Measurements from ENCODE around the gene FDX2. TPM values are rescaled to one million over a fixed set of nuclear protein-coding genes. Genes with fewer than 3 reads are reported as not detected.

The FDX2 gene
- total RNA-seq: 10 to 100 TPM in 1 of 2 experiments, 1 to 10 TPM in 1; 9.9 to 12.2 TPM

DNA sequence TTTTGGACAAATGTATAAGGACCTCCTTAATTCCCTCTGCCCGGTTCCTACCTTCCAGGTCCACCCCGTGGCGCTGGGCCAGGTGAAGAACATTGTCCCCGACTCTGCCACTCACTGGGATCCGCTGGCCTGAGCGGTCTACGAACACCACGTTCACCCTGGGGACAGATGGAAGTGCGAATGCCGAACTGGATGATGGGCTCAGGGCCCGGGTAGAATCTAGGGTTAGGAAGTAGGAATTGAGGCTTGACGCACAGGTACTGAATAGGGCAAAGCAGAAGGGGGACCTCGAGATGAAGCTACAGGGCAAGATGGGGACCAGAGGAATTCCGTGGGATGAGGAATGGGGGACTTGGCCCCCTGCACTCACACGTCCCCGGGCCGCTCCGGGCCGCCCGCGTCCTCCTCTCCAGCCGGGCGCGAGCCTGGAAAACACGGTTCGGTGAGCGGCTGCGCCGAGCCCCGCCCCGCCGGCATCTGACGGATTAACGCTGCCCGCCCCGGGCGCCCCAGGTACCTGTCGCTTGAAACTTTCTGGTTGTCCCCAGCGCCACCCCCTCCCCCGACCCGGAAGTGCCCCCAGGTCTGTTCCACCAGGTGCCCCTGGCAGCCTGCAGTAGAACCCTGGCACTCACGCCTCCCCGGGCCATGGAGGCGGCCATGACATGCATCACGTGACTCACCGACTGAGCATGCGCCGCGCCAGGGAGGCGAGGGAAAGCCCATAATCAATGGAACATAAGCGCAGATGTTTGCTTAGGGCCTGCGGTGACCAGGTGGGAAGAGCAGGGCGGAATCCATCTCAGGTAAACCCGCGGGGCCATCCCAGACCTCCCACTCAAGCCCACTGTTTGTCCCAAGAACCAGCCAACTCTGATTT is at the start of gene FDX2:
TSS of gene FDX2 (minus strand) at position 681 of the 880 bp plus-strand sequence. CDS start at position 662, 19 bp downstream.
- ChIA-PET CTCF (interaction anchor here (1.0 kb wide), 2 partner anchors 46 to 73 kb away, joined by 3 read pairs; no protein-coding TSS in a partner anchor), POLR2A (no interaction called here)
- DNase-seq: peak; percentile 94
- Mint-ChIP-seq H3K27me3 (no peaks in the 10 kb centered on the region), H3K4me1 (ENCODE audit: low read depth) (peaks cover 17% of the 10 kb centered on the region), H3K36me3 (peaks cover 16% of the 10 kb centered on the region), H3K4me3 (peak within 1 kb of the TSS; percentile 82), H3K27ac (peak within 1 kb of the TSS; percentile 79), H3K9me3 (no peaks in the 10 kb centered on the region)
- intact Hi-C loops (cut with micrococcal nuclease): loop anchor here (2.0 kb wide), 1 partner anchor 17 kb away; the partner anchor contains the start of gene RAVER1

DNA sequence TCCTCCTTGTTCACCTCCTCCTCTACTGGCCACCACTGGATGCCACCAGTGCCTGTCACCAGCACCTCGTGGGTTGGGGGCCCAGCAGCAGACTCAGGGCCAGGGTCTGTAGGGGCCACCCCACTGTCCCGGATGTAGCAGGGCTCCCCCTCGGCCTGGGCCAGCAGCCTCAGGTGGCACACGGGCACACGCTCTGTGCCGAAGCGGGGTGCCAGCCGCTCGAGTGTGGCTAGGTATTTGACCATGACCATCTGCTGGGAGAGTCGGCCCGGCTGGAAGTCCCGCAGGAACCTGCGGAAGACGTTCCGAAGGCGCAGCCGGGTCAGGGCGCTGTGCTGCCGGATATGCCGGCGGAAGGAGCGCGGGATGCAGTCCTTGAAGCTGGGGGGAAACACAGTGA is 49.7 kb upstream of the FDX2 start:
- CTCF ChIA-PET: no interaction called here

DNA sequence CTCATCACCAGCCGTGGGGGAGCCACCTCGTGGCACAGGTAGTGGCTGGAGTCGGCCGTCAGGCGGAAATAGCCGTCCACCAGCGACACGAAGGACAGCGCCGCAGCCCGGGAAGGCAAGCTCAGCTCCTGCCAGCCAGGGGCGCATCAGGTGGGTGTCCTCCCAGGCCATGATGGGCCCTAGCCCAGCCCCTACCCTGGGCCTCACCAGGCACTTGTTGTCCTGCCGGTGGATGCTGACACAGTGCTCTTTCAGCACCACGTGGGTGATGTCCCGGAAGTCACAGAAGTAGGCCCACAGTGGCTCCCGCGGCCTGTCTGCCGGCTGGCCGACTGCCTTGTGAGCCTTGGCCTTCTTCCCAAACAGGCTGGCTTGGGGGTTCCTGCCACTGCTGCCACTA is 48.8 kb upstream of the FDX2 start:
- Mint-ChIP-seq H3K36me3 (peaks cover 43% of the 10 kb centered on the region), H3K4me1 (ENCODE audit: low read depth) (no peaks in the 10 kb centered on the region), H3K27ac (no peak overlapping the region), H3K27me3 (no peaks in the 10 kb centered on the region), H3K4me3 (no peak overlapping the region), H3K9me3 (no peaks in the 10 kb centered on the region)
- CTCF ChIA-PET: no interaction called here
- intact Hi-C loops (cut with micrococcal nuclease): no loop called here
- POLR2A ChIA-PET: no interaction called here
- no peak for DNase-seq

More for the DNA sequence above, 49.7 kb upstream of the FDX2 start:
- Mint-ChIP-seq H3K27ac (no peak overlapping the region), H3K4me3 (no peak overlapping the region), H3K9me3 (no peaks in the 10 kb centered on the region), H3K27me3 (no peaks in the 10 kb centered on the region), H3K4me1 (ENCODE audit: low read depth) (no peaks in the 10 kb centered on the region), H3K36me3 (peaks cover 46% of the 10 kb centered on the region)
- intact Hi-C loops (cut with micrococcal nuclease): no loop called here
- POLR2A ChIA-PET: no interaction called here
- no peak for DNase-seq

DNA sequence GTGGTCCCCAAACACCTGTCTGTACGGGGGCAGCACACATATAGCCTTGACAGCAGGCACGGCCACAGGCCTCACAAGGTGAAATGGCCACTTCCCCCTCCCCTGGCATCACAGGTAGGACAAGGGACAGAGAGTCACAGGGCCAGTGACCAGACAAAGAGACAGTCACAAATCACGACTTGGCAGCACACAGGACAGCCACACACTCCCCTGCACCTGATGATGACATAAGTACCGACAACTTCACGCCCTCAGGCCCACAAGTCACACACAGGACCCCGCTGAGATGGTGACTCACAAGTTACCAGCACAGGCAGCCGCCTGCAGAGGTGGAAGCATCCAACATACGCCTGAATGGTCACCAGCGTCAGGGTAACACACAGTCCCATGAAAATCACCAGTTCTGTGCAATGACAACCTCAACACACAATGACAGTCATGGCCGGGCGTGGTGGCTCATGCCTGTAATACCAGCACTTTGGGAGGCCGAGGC is 48.0 kb upstream of the FDX2 start:
- POLR2A ChIA-PET: no interaction called here
- Mint-ChIP-seq H3K36me3 (peaks cover 40% of the 10 kb centered on the region), H3K4me3 (no peak overlapping the region), H3K4me1 (ENCODE audit: low read depth) (no peaks in the 10 kb centered on the region), H3K9me3 (no peaks in the 10 kb centered on the region), H3K27me3 (no peaks in the 10 kb centered on the region), H3K27ac (no peak overlapping the region)
- no peak for DNase-seq
- intact Hi-C loops (cut with micrococcal nuclease): no loop called here
- CTCF ChIA-PET: no interaction called here

DNA sequence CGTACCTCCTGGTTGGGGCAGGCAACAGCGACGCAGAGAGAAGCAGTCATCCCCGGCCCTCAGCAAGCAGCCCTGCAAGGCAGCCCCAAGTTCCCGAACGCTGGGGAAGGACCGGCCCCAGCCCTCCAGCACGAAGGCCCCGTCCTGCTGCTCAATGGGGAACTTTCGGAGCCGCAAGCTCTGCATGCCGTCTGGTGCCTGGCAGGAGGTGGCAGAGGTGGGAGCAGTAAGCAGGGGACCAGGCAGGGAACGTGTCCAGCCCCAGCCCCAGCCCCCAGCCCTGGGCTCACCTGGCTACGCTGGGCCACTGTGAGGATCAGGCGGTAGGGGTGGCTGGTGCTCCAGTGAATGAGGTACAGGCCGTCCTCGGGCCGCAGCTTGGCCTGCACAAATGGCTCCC is 46.4 kb upstream of the FDX2 start:
- Mint-ChIP-seq H3K4me1 (ENCODE audit: low read depth) (no peaks in the 10 kb centered on the region), H3K36me3 (peaks cover 32% of the 10 kb centered on the region), H3K4me3 (no peak overlapping the region), H3K27ac (no peak overlapping the region), H3K9me3 (no peaks in the 10 kb centered on the region), H3K27me3 (no peaks in the 10 kb centered on the region)
- ChIA-PET POLR2A (no interaction called here), CTCF (no interaction called here)
- no peak for DNase-seq
- intact Hi-C loops (cut with micrococcal nuclease): no loop called here

DNA sequence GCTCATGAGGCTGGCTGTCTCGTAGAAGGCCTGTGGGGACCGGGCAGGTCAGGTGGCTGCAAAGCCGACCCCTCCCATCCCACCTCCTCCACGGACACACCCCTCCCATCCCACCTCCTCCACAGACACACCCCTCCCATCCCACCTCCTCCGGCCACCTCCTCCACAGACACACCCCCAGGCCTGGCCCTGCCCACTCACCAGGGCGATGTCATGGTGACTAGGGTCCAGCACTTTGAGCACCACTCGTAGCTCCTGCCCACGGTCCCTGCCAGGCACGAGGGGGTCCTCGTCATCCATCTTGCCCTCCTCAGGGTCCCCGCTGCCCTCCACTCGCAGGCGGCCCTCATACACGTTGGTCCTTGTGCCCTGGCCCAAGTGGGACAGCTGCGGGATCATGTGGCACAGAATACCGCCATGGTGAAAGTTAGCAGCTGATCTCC is 45.8 kb upstream of the FDX2 start:
- H3K36me3 Mint-ChIP-seq: peaks cover 32% of the 10 kb centered on the region
- intact Hi-C loops (cut with micrococcal nuclease): no loop called here
- H3K9me3 Mint-ChIP-seq: no peaks in the 10 kb centered on the region
- H3K27ac Mint-ChIP-seq: no peak overlapping the region
- no peaks in the 10 kb centered on the region for H3K27me3 Mint-ChIP-seq
- CTCF ChIA-PET: no interaction called here
- no peak for DNase-seq
- no peaks in the 10 kb centered on the region for H3K4me1 Mint-ChIP-seq (ENCODE audit: low read depth)
- no peak overlapping the region for H3K4me3 Mint-ChIP-seq
- POLR2A ChIA-PET: no interaction called here

DNA sequence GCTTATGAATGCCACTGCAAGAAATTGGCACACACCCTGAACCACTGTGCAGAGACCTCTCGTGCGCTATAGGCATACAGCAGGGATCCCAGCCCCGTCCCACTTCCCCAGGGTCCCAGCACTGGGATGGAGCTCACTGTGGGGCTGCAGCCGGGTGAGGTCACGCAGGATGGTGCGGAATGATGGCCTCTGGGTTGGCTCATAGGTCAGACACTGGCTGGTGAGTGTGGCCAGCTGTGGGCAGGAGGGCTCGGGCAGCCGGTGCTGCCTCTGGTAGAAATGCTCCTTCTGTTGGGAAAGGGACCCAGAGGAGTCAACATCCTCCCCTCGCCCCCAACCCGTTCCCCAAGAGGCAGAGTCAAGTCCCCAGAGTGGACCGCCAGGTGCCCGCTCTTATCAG is 40.6 kb upstream of the FDX2 start:
- H3K27ac Mint-ChIP-seq: no peak overlapping the region
- no peak for DNase-seq
- peaks cover 42% of the 10 kb centered on the region for H3K36me3 Mint-ChIP-seq
- H3K9me3 Mint-ChIP-seq: no peaks in the 10 kb centered on the region
- no peaks in the 10 kb centered on the region for H3K27me3 Mint-ChIP-seq
- no peak overlapping the region for H3K4me3 Mint-ChIP-seq
- no peaks in the 10 kb centered on the region for H3K4me1 Mint-ChIP-seq (ENCODE audit: low read depth)
- ChIA-PET CTCF (interaction anchor here (1.1 kb wide), 1 partner anchor 85 kb away, joined by 3 read pairs; the partner anchor contains the start of gene ICAM1), POLR2A (interaction anchor here (0.6 kb wide), 2 partner anchors 19 to 78 kb away, joined by 4 to 6 read pairs; no protein-coding TSS in a partner anchor)
- intact Hi-C loops (cut with micrococcal nuclease): no loop called here

DNA sequence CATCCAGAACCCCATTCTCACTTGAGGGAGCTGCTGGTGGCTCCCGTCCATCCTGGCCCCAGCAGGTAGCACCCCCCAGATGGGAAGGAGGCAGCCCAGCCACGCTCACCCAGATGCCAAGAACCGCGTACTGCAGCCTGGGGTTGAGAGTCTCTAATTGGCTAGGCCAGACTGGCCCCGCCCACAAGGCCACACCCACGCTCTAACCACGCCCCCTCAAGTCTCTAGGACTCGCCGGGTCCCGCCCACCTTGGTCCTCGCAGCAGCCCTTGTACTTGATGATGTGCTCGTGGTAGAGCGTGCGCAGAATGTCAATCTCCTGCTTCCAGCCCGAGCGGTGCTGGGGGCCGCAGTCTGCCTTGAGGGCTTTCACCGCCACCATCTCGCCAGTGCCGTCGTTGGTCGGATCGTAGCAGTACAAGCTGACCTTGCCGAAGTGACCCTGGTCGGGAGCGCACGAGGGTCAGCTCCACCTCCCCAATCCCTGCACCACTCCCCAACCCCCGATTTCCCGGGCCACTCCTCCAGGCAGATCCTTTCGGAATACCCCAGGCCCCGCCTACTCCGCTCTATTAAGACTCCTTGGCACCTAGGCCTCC is 38.1 kb upstream of the FDX2 start:
- CTCF ChIA-PET: interaction anchor here (0.6 to 1.1 kb wide), 4 partner anchors 10 to 181 kb away, joined by 3 to 5 read pairs (median 3); no protein-coding TSS in a partner anchor
- Mint-ChIP-seq H3K4me1 (ENCODE audit: low read depth) (no peaks in the 10 kb centered on the region), H3K9me3 (no peaks in the 10 kb centered on the region), H3K4me3 (no peak overlapping the region), H3K36me3 (peaks cover 39% of the 10 kb centered on the region), H3K27ac (no peak overlapping the region), H3K27me3 (no peaks in the 10 kb centered on the region)
- POLR2A ChIA-PET: no interaction called here
- intact Hi-C loops (cut with micrococcal nuclease): no loop called here
- peak; percentile 58 for DNase-seq

DNA sequence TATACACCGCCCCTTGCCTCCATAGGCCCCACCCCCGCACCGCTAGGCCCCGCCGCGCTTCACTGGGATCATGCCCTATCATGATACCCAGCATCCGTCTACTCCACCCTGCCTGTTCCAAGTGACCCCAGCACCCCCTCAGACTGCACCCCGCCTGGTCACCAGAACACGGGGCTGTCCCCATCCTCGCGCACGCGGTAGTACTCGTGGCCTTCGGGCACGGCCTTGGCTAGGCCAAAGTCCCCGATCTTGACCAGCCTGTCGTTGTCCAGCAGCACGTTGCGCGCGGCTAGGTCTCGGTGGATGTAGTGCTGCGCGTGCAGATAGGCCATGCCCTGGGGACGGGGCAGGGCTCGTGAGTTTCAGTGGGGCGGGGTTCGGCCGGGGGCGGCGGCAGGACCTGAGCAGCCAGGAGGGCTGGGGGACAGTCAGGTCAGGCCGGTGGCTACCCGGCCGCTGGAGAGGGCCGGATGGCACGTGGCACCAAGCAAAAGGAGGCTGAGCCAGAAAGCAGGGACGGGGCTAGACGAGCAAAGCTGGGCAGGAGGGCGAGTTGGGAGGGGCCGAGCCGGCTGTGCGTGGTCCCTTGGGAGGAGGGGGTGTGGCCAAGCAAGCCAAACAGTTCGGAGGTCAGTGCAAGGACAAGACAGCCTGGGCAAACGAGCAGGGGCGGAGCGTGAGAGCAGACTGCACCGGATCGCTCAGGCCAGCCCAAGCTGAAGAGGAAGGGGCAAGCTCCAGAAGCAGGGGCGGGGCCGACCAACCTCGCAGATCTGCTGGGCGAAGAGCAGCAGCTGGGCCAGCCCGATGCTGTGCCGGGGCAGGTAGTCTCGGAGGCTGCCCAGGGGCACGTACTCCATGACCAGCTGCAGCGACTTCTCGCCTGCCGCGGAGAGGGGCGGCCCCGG is 37.2 kb upstream of the FDX2 start:
- no peaks in the 10 kb centered on the region for H3K9me3 Mint-ChIP-seq
- ChIA-PET CTCF (interaction anchor here (0.6 to 1.1 kb wide), 2 partner anchors 36 to 182 kb away, joined by 3 to 5 read pairs; no protein-coding TSS in a partner anchor), POLR2A (no interaction called here)
- no peaks in the 10 kb centered on the region for H3K4me1 Mint-ChIP-seq (ENCODE audit: low read depth)
- H3K36me3 Mint-ChIP-seq: peaks cover 39% of the 10 kb centered on the region
- no peaks in the 10 kb centered on the region for H3K27me3 Mint-ChIP-seq
- H3K4me3 Mint-ChIP-seq: no peak overlapping the region
- no peak overlapping the region for H3K27ac Mint-ChIP-seq
- DNase-seq: no peak
- intact Hi-C loops (cut with micrococcal nuclease): no loop called here

DNA sequence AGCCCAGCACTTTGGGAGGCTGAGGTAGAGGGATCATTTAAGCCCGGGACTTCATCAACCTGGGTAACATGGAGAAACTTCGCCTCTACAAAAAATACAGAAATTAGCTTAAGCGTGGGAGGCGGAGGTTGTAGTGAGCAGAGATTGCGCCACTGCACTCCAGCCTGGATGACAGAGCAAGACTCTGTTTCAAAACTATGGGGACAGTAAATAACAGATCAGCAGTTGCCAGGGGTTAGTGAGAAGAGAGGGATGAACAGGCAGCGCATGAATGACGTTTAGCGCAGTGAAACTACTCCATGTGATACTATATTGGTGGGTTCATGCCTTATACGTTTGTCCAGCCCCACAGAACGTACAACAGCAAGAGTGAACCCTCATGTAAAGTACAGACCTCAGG is 30.7 kb upstream of the FDX2 start:
- H3K27ac Mint-ChIP-seq: no peak overlapping the region
- H3K9me3 Mint-ChIP-seq: no peaks in the 10 kb centered on the region
- H3K4me3 Mint-ChIP-seq: no peak overlapping the region
- intact Hi-C loops (cut with micrococcal nuclease): no loop called here
- CTCF ChIA-PET: no interaction called here
- no peaks in the 10 kb centered on the region for H3K4me1 Mint-ChIP-seq (ENCODE audit: low read depth)
- POLR2A ChIA-PET: no interaction called here
- DNase-seq: no peak
- peaks cover 8% of the 10 kb centered on the region for H3K36me3 Mint-ChIP-seq
- no peaks in the 10 kb centered on the region for H3K27me3 Mint-ChIP-seq

DNA sequence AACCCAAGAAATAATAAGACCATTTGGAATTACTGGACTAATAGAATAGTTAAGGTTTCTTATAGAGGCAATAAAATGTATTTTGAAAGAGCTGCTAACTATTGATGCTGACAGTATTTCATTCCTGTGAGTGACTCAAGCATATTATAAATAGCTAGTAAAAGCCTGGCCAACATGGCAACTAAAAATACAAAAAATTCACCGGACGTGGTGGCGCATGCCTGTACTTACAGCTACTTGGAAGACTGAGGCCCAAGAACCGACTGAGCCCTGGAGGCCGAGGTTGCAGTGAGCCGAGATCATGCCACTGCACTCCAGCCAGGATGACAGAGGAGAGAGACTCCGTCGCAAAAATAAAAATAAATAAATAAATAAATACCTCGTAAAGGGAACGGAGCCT is 29.0 kb upstream of the FDX2 start:
- intact Hi-C loops (cut with micrococcal nuclease): no loop called here
- Mint-ChIP-seq H3K27ac (no peak overlapping the region), H3K36me3 (no peaks in the 10 kb centered on the region), H3K9me3 (no peaks in the 10 kb centered on the region), H3K4me1 (ENCODE audit: low read depth) (peaks cover 9% of the 10 kb centered on the region), H3K27me3 (no peaks in the 10 kb centered on the region), H3K4me3 (no peak overlapping the region)
- POLR2A ChIA-PET: interaction anchor here (1.2 kb wide), 1 partner anchor 11 kb away, joined by 3 read pairs; no protein-coding TSS in a partner anchor
- CTCF ChIA-PET: no interaction called here
- no peak for DNase-seq

DNA sequence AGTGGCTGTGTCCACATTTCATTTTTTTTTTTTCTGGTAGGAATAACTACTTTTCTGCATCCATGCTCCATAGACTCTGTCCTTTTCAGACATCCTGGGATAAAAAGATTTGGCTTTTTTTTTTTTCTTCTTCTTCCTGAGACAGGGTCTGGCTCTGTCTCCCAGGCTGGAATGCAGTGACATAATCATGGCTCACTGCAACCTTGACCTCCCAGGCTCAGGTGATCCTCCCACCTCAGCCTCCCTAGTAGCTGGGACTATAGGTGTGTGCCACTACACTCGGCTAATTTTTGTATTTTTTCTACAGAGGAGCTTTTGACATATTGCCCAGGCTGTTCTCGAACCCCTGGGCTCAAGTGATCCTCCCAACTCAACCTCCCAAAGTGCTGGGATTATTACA is 27.7 kb upstream of the FDX2 start:
- Mint-ChIP-seq H3K4me3 (no peak overlapping the region), H3K27me3 (no peaks in the 10 kb centered on the region), H3K27ac (no peak overlapping the region), H3K36me3 (no peaks in the 10 kb centered on the region), H3K4me1 (ENCODE audit: low read depth) (peaks cover 19% of the 10 kb centered on the region), H3K9me3 (no peaks in the 10 kb centered on the region)
- ChIA-PET CTCF (interaction anchor here (0.7 to 1.1 kb wide), 3 partner anchors 10 to 237 kb away, joined by 3 to 4 read pairs (median 3); no protein-coding TSS in a partner anchor), POLR2A (no interaction called here)
- intact Hi-C loops (cut with micrococcal nuclease): no loop called here
- no peak for DNase-seq
